NCI-H187 treated with DMSO at 0.1 percent for 48 hours (cell line): ENCODE results near the gene FCHO1.

Experiments
- DNase-seq: peaks from one replicate; lab custom pipeline; 2025; lab: John Stamatoyannopoulos, UW

FCHO1 gene

GRCh38 chr19:17831419-17831888 is 80.2 kb downstream of the FCHO1 start:
- no peak for DNase-seq

- DNase-seq, result no peak
These were observed 81.3 kb downstream of the FCHO1 start for GRCh38 chr19:17832443-17833208.

- no peak for DNase-seq
These were observed 83.3 kb downstream of the FCHO1 start for GRCh38 chr19:17834350-17835181.

- no peak for DNase-seq
These were observed 84.1 kb downstream of the FCHO1 start for GRCh38 chr19:17835182-17836006.

GRCh38 chr19:17836530-17836929 is 85.3 kb downstream of the FCHO1 start:
- DNase-seq, result no peak

- no peak for DNase-seq
These were observed 86.7 kb downstream of the FCHO1 start for GRCh38 chr19:17837972-17838371.
